Stimulated activated CD8-positive, alpha-beta memory T cell treated with anti-CD3 and anti-CD28 coated beads, Interleukin-7, amount 100 ng/mL, for 1 hour (primary cell): ENCODE data around the gene RAB11FIP5.
"Not testable (repeated sequence)": the region's sequence is repeated elsewhere in the genome, so short reads cannot be mapped to it uniquely, and the experiment has no call there.

Source experiments
- DNase-seq, 2 donors: peaks; one replicate each; pipeline ENCODE4 v3.0.0-alpha.2; 2020; ENCODE audit warnings: low read depth in 2 of 2

The RAB11FIP5 gene

DNA sequence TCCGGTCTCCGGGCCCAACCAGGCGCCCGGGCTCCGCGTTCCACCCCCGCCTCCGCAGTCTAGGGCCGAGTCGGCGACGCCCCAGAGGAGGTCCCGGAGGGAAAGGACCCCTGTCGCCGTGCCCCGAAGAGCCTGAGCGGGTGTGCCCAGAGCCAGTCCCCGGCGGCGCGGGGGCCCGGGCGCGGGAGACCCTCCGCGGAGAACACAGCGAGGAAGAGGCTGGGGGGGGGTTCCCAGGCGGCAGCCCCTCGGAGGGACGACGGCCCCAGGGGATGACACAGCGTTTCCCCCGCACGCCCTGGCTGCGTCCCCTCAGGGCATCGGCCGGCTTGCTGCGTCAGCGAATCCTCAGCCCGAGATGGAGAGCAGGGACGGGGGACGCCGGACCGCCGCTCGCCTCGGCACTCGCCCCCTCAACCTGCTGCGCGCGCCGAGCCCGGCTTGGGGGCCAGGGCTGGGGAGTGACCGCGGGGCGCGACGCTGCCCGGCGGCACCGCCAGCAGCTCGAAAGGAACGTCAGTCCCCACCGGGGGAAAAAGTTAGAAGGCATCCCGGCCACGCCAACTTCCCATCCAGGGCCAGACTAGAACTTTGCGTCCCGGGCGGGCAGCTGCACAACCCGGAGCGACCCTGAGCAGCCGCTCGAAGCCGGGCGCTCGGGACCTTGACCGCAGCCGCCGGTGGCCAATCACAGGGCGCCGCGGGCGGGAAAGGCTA, 41.9 kb downstream of the RAB11FIP5 start:
- no peak for DNase-seq

DNA sequence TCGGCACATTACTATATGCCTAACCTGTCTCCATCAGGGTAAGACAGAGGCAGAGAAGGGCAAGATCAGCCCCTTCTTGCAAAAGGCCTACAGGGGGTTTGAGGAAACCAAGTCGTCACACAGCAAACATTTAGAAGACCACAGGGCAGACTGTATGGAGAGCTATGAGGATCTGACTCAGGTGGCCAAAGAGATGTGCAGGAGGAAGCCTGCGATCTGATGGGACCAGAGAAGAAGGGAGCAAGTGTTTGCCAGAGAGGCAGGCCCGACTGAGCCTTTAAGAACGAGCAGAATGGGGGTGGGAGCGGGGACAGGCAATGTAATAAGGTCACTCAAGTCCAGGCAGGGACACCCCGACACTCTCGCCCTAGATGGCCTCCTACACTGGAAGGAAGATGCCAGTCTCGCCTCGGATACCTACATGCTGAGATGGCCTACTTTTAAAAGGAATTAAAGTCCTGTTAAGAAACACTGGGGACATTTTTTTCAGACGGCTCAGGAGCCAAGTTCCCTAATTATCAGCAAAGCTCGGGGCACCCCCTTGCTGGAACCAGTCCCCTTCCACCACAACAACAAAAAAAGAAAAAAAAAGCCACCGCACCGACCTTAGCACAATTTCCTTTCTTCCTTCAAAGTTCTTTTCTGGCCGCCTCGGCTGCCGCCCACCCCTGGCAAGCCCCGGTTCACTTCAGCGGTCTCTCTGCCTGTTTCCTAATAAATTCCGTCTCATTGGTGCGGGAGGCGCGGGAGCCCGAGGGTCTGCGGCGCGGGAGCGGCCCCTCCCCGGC, 42.7 kb downstream of the RAB11FIP5 start:
- DNase-seq = no peak

DNA sequence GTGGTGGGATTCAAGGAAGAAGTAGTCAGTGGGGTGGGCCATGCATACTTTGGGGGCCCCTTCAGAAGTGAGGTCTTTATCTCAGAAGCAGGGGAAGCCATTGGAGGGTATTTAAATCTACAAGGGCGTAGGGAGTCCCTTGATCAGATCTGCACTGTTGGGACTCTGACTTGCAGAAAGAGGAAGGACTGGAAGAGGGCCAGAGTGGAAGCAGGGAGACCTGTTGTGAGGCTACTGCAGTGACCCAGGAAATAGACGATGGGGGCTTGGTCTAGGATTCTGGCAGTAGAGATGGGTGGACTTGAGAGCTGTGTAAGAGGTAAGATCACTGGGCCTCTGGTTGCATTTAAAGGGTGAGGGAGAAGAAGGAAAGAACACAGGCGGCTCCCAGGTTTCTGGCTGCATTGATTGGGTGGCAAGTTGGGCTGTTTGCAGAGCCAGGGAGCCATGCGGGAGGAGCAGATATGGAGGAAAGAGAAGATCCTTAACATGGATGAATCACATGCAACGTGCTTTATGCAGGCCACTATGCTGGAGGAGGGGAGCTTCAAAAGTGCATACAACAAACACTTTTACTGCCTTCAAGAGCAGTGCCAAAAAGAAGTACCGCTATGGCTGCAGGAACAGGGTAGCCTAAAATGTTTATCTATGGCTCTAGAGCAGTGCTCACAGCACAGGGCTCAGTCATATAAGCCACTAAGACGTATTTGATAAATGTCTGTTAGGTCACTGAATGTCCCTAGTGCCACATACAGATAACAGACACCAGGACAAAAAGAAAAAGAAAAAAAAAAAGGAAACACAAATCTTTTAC, 43.5 kb downstream of the RAB11FIP5 start:
- DNase-seq = no peak

DNA sequence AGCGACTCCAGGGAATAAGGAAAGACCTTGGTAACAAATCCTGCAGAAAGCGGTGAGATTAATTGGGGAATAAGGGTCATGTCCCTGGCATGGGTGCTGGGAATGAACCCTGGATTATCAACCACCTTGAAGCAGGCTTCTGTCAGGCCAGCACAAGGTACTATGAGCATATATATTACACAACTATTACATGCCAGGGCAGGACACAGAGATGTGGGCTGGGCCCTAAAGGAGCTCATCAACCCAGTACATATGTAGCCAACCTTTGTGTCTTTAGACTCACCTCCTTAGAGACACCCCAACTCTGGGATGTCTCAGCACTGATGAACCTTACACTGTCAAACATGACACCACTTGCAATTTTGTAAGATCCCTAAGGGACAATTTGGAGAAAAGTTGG, 44.6 kb downstream of the RAB11FIP5 start:
- DNase-seq = no peak

DNA sequence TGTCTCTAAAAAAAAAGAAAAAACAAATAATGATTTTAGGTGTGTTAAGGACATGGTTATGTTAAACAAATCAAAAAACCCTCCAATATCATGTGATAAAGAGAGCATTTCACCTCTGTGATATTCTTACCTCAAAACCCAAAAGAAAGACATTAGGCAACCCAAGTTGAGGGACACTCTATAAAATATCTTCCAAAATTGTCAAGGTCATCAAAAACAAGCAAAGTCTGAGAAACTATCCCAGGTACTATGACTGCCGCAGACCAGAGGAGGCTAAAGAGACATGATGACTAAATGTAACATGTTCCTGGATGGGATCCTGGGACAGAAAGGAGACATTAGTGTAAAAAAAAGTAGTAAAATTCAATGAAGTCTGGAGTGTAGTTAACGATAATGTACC, 45.7 kb downstream of the RAB11FIP5 start:
- no peak for DNase-seq

DNA sequence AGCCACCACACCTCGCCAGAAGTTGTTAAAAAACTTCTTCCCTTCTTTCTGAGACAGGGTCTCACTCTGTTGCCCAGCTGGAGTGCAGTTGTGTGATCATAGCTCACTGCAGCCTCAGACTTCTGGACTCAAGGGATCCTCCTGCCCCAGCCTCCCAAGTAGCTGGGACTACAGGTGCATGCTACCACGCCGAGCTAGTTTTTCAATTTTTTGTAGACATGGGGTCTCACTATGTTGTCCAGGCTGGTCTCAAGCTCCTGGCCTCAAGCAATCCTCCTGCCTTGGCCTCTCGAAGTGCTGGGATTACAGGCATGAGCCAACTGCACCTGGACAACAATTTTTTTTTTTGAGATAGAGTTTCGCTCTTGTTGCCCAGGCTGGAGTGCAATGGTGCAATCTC, 47.7 kb downstream of the RAB11FIP5 start:
- DNase-seq = not testable (repeated sequence)

DNA sequence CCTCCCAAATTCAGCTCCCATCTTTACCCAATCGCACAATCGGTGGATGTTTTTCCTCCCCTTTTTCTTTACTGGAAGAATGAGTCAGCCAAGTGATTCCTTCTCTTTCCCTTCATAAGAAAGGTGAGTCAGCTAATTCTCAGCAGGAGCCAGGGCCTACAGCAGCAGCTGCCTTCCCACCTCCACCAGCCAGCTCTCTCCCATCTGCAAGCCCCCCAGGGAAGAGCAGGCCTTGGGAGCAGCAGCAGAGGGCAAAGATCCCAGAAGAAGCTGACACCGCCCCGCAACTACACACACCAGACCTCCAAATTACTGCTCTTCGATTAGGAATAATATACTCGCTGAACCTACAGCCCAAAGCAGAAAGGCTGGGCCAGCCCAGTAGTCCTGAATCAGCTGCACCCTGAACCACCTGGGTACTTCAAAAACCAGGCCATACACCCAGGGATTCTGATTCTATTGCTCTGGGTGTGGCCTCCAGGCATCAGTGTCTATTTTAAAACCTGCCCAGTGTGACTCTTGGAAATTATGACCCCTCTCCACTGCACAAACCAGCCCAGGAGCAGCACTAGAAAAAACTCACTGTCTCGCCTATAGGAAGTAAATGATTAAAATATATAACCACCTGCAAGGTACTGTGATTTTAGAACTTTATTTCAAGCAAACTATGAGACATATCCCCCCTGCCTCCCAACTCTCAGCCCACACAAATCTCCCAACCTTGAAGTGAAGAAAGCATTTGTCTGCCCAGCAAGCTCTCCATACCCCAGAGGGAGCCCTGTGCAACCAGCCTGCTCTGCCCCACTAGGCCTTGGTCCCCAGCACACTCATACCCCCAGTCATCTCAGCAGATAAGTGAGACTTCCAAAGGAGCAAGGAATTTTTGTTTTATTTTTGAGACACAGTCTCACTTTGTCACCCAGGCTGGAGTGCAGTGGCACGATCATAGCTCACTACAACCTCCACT, 48.6 kb downstream of the RAB11FIP5 start:
- DNase-seq = no peak

DNA sequence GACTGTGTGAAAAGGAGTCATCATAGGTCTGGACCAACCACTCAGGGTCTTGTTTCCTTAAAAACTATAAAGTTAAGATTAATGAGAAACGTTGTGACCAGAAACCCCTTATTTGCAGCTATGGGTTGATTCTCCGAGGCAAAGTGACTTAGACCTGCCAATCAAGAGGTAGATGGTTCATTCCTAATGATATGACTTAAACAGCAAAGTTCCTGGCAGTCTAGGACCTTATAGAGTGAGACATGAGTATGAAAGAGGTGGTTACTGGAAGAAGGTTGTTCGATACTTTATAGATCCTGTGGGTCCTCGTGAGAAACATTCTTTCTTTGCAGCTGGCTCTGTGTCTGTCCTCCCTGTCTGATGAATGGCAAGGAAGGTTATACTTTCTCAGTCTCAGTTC, 49.3 kb downstream of the RAB11FIP5 start:
- DNase-seq = no peak

DNA sequence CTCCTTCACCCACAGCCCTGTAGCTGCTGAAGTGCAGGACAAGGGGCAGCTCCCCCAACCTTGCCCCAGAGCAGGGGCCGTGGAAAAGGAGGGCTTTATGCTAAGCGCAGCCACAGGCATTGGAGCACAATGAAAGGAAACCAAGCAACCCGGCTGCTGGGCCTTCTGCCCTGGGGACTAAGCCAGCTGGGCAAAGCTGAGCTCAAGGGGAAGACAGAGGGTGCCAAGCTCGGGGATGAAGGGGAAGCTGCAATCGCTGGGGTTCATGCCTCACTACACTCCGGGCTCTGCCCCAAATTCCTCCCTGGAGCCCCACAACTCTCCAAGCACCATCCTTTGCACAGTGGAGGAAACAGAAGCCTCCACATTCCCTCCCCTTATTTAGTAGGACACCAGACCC, 53.6 kb downstream of the RAB11FIP5 start:
- no peak for DNase-seq

DNA sequence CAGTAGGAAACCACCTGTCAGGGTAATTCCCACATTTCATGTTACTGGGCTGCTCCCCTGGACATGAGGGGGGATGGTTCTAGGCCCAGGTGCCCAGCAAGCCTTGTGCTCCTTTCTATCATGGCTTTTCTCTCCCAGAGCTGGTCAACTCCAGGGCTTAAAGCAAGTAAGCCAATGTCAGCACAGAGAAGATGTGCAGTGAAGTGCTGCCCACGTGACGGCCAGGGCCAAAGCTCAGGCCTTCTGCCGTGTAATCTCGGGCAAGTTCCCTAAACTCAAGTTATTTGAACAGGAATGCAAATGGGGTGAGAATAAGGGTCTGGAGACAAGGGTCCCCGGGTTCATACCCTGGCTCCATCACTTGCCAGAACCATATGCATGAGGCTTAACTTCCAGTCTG, 57.8 kb downstream of the RAB11FIP5 start:
- no peak for DNase-seq

DNA sequence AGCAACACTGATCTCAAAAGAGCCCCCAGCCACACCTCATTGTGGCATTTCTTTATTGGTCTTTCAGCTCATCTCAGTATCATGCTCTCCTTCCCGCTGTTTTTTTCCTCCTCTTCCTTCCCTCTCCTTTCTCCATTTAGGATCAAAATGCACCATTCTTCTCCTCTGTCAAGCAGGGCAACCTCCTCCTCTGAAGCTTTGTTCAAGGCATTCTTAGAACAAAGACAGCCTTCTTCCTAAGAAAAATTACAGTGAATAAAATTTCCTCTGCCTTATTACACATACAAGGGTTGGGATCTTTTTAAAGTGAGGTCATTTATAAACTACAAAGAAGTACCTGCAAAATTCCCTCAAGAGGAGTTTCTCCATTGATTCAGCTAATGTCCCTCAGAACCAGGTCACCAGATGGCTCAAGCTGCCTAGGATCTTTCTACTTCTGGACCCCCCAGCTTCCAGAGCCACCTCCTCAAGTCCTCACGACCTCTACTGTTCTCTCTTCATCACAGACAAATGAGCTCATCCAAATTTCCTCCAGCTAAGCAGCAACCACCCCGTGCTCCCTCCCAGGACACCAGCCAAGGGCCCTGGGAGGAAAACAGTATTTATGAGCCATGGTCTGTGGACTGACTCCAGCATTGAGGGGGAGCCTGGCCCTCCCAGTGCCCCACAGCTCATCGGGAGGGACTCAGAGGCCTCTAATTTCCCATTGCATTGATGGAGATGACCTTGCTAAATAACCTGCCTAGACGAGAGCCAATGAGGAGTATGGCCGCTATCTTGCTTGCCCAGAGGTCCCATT, 59.2 kb downstream of the RAB11FIP5 start:
- no peak for DNase-seq

DNA sequence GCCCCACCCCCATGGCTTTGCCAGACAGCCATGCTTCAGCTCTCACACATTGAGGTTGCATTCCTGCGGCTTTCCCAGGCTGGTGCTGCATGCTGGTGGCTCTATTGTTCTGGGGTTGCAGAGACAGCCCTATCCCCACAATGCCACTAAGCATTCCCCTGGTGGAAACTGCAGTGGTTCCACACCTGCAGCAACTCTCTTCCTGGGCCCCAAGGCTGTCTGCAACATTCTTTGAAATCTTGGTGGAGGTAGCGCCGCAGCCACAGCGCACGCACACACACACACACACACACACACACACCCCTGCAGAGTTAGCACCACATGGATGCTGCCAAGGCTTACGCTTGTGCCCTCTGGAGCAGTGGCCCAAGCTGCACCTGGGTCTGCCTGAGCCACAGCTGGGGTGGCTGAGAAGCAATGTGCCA, 62.6 kb downstream of the RAB11FIP5 start:
- DNase-seq = no peak

DNA sequence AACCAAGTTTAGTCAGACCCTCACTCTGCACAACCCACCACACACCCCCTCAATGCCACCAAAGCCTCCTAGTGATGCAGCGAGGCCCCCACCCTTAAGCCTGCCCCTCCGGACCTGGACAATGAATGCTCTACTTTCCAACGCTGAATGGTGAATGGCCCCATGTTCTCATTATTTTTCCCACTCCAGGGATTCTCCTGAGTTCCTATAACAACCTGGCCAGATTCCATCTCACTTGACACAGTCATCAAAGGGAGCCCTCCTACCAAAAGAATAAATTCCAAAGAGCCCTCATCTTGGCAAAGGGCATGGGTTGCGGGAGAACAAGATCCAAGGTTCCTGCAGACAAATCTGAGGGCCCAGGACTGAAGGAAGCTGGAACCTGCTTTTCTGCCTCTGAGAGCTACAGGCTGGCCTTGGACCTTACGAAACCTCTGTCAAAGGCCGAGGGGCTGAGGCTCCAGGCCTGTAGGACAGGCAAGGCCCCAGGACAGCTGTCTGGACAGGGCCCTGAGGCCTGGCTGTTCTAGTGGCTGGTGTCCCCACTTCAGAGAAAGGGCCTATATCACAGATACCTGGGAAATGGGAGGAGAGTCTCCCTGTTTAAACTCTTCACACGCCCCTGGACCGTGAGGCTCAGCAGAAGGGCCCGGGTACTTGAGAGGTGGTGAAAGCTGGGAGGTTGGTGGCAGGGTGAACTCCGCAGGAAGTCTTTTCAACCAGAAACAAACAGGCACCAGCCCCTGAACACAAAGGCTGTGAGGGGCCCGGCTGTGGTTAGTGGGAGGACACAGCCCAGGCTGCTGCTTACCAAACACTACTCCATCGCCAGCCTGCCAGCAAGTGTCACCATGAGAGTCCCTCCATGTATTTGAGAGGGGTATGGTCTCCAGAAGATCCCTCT, 68.6 kb downstream of the RAB11FIP5 start:
- DNase-seq = no peak

DNA sequence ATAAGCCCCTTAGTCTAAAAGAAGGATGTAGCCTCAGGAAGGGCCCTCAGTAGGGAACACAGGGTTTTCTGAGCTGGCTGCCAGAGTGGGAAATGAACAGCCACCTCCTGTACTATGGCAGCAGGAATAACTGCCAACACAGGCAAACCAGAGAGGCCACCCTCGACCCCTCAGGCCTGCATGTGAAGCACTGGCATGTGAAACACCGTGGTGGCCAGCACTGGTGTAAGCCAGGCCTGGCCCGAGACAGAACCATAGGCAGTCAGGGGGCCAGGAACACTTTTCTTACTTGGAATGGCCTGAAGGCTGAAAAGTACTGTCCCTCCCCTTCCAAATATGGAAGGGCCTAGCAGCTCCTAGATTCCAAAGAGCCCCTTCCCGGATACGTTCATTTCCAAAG, 69.5 kb downstream of the RAB11FIP5 start:
- no peak for DNase-seq

DNA sequence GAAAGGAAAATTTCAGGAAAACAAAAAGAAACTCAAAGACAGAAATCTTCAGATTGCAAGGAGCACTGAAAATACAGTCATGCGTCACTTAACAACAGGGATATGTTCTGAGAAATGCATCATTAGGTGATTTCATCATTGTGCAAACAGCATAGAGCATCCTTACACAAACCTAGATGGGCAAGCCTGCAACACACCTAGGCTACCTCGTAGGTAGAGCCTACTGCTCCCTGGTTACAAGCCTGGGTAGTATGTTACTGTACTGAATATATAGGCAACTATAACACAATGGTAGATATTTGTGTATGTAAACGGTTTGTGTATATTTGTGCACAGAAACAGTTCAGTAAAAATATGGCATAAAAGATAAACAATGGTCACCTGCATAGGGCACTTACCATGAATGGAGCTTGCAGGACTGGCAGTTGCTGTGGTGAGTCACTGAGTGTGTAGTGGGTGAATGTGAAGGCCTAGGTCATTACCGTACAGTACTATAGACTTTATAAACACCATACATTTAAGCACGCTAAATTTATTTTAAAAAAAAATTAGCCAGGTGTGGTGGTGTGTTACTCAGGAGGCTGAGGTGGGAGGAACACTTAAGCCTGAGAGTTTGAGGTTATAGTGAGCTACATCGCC, 74.7 kb downstream of the RAB11FIP5 start:
- no peak for DNase-seq

DNA sequence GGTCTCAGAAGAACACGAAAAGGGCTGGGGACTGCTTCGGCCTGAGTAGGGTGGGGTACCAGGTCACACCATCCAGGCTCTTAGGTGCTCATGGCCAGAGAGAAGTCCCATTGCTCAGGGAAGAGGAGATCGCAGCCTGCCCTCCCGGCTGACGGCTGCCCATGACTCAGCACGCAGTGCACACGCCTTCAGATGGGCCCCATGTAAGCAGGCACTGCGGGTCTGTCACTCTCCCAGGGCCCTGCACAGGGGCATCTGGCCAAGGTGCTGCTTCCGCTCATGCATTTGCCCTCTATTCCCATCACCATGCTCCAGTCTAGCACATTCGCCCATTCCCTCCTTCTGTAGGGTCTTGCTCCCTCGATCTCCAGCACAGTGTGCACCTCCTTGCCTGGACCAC, 76.0 kb downstream of the RAB11FIP5 start:
- DNase-seq = no peak

DNA sequence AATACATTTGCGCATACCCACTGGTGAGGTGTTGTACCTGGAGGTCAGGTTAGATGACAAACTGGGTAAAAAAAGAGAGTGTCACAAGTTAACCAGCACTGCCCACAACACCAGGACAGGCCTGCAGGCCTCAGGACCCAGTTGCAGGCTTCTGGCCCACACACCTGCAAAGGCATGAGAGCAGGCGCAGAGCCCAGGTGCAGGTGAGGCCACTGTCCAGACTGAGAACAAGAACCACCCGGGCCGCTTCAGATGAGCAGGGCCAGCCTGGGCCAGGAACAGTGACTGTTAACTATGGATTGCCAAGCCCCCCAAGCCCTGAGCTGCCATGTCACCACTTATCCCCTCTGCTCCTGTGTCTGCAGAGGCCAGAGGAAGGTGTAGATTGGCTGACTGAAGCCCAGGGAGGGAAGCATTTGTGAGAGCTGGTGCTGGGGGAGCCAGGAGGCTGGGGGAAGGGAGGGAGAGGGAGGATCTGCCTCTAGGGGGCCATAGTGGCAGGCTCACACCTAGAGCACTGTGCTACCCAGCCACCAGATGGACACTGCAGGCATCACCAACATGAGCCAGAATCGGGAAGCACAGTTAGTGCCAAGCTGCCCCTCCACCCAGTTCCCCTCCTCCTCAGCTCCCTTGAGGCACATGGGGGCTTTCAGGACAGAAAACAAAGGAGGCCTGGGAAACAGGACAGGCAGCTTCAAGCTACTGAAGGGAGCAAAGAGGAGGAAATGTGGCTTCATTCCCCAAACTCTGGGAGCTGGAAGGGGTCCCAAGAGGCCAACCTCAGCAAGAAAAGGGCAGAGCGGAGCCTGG, 76.6 kb downstream of the RAB11FIP5 start:
- no peak for DNase-seq
